WTC11 (cell line): ENCODE measurements around the gene GAS1.

Source experiments
- ATF1 ChIP-seq: sonication (generic); formaldehyde crosslinking; IDR thresholded peaks from 2 replicates; pipeline ENCODE4 v1.8.1; 2023; ENCODE audit warnings: mild to moderate bottlenecking, moderate library complexity, missing genetic modification reagents
- TF ChIP-seq, protein P1 (sequence below): sonication (generic); formaldehyde crosslinking; IDR thresholded peaks from 2 replicates; pipeline ENCODE4 v1.8.1; 2023; ENCODE audit warnings: mild to moderate bottlenecking, missing genetic modification reagents, moderate library complexity
- TF ChIP-seq, protein P2 (sequence below): fragments of 200-600 bp; IDR thresholded peaks from 2 replicates; pipeline ENCODE4 v1.8.0; 2022; ENCODE audit warnings: antibody characterized with exemption
- TF ChIP-seq, protein P3 (sequence below): sonication (generic); formaldehyde crosslinking; IDR thresholded peaks from 2 replicates; pipeline ENCODE4 v1.8.1; 2022; ENCODE audit warnings: mild to moderate bottlenecking, missing genetic modification reagents, moderate library complexity, borderline replicate concordance

DNA sequence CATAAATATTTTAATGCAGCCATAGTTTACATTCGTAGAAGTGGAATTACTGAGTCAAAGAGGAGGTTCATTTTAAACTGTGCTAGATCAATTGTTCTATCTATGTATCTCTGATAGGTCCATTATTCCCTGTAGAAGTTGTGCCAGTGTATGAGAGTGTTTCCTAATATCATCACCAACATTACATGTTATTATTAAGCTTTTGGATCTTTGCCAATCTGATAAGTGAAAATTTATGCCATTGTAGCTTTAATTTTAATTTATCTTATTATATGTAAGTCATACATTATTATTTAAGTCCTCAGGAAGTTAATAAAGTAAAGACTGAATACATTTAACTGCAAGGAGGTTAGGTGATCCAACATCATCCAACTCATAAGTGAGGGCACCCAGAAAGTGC is 10.9 kb upstream of the GAS1 start:
- TF ChIP-seq, protein P1, sequence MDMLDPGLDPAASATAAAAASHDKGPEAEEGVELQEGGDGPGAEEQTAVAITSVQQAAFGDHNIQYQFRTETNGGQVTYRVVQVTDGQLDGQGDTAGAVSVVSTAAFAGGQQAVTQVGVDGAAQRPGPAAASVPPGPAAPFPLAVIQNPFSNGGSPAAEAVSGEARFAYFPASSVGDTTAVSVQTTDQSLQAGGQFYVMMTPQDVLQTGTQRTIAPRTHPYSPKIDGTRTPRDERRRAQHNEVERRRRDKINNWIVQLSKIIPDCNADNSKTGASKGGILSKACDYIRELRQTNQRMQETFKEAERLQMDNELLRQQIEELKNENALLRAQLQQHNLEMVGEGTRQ (CRISPR knock-in tag): no peak
- TF ChIP-seq, protein P2, sequence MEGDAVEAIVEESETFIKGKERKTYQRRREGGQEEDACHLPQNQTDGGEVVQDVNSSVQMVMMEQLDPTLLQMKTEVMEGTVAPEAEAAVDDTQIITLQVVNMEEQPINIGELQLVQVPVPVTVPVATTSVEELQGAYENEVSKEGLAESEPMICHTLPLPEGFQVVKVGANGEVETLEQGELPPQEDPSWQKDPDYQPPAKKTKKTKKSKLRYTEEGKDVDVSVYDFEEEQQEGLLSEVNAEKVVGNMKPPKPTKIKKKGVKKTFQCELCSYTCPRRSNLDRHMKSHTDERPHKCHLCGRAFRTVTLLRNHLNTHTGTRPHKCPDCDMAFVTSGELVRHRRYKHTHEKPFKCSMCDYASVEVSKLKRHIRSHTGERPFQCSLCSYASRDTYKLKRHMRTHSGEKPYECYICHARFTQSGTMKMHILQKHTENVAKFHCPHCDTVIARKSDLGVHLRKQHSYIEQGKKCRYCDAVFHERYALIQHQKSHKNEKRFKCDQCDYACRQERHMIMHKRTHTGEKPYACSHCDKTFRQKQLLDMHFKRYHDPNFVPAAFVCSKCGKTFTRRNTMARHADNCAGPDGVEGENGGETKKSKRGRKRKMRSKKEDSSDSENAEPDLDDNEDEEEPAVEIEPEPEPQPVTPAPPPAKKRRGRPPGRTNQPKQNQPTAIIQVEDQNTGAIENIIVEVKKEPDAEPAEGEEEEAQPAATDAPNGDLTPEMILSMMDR: no peak
- TF ChIP-seq ATF1 (CRISPR knock-in tag): no peak
- TF ChIP-seq, protein P3, sequence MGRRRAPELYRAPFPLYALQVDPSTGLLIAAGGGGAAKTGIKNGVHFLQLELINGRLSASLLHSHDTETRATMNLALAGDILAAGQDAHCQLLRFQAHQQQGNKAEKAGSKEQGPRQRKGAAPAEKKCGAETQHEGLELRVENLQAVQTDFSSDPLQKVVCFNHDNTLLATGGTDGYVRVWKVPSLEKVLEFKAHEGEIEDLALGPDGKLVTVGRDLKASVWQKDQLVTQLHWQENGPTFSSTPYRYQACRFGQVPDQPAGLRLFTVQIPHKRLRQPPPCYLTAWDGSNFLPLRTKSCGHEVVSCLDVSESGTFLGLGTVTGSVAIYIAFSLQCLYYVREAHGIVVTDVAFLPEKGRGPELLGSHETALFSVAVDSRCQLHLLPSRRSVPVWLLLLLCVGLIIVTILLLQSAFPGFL (CRISPR knock-in tag): no peak
